Body of pancreas (tissue), 4 donors: Measurements from ENCODE around the gene RPRD1A. TPM values are rescaled to one million over a fixed set of nuclear protein-coding genes. Genes with fewer than 3 reads are reported as not detected.
A peak's percentile ranks its signal among the peaks of the same experiment; 100 is the strongest.

Source experiments
- ATAC-seq: fragments of 150-250 bp; one replicate; pipeline ENCODE4 v1.9.1; 2016
- DNase-seq, 4 donors: peaks; one replicate each; pipeline ENCODE4 v3.0.0-alpha.2; 2019
- H3K27ac ChIP-seq, 4 donors: fragments of 200-600 bp; sonication (generic); 1 replicate in 3 of 4; 2 replicates in 1 of 4; pipeline versions ENCODE4 v1.5.1 to v1.6.1; 2016 to 2019; ENCODE audit warnings: mild to moderate bottlenecking in 1 of 4, mixed read lengths in 1 of 4, moderate library complexity in 1 of 4
- H3K27me3 ChIP-seq, 2 donors: fragments of 200-600 bp; sonication (generic); one replicate each; pipeline ENCODE4 v1.6.0; 2016; ENCODE audit warnings: mild to moderate bottlenecking in 1 of 2
- H3K36me3 ChIP-seq, 2 donors: fragments of 200-600 bp; sonication (generic); replicated peaks in 1 of 2; 2 replicates each; pipeline ENCODE4 v1.5.1; 2016; ENCODE audit warnings: low read depth in 2 of 2; ENCODE audit not compliant: insufficient read depth in 1 of 2
- H3K4me1 ChIP-seq: fragments of 200-600 bp; sonication (generic); one replicate; pipeline ENCODE4 v1.6.0; 2016
- H3K4me3 ChIP-seq, 2 donors: fragments of 200-600 bp; sonication (generic); 1 replicate in 1 of 2; 2 replicates in 1 of 2; pipeline ENCODE4 v1.5.1; 2016 to 2019
- H3K9me3 ChIP-seq, 3 donors: fragments of 200-600 bp; sonication (generic); 1 replicate in 2 of 3; 2 replicates in 1 of 3; pipeline ENCODE4 v1.5.1; 2016
- POLR2A ChIP-seq, 3 donors: fragments of 450-650 bp; IDR thresholded peaks; one replicate each; pipeline ENCODE4 v1.6.1; 2016; ENCODE audit warnings: antibody characterized with exemption in 3 of 3, mild to moderate bottlenecking in 2 of 3
- WGBS, 2 donors: methylation state at CpG; one replicate each; pipeline ENCODE4 v1.1.5; 2017; 5-methylcytosine and 5-hydroxymethylcytosine counted together
- intact Hi-C: fragments of 100-400 bp; cut with DNase I; formaldehyde crosslinking; loops from one replicate; pipeline ENCODE4 v1.15.1; 2023
- total RNA-seq, 2 donors: library from RNA; depleted of rRNA; stranded (reverse); fragments of >200 nt; gene quantifications; one replicate each; pipeline ENCODE4 v1.1.0, GENCODE V29; 2016
- TF ChIP-seq, protein P1 (sequence below), 7 experiments: fragments of 450-650 bp in 4 of 7; fragments of 200-600 bp in 3 of 7; sonication (generic) in 3 of 7; IDR thresholded peaks; one replicate each; pipeline ENCODE4 v1.5.1; 2016 to 2019; ENCODE audit warnings: antibody characterized with exemption in 7 of 7

The RPRD1A gene
- total RNA-seq, 2 donors from 2014 or later, result 36.3 to 66.6 TPM

DNA sequence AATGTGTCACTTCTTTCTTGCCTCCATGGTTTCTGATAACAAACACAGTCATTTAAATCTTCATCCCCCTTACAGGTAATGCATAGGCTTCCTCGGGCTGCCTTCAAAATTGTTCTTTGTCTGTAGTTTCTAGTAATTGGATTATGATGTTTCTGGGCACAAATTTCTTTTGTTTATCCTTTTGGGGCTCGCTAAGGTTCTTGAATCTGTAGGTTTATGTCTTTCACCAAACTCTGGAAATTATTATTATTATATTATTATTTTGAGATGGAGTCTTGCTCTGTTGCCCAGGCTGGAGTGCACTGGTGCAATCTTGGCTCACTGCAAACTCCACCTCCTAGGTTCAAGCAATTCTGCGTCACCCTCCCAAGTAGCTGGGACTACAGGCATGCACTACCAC, 111.1 kb downstream of the RPRD1A start:
- no peak overlapping the region for H3K27ac ChIP-seq
- no peak for ATAC-seq
- 76 to 83% methylated on average over 3 of the region's 3 CpGs for WGBS, 2 donors
- no peaks in the 10 kb centered on the region for H3K9me3 ChIP-seq
- TF ChIP-seq, protein P1, sequence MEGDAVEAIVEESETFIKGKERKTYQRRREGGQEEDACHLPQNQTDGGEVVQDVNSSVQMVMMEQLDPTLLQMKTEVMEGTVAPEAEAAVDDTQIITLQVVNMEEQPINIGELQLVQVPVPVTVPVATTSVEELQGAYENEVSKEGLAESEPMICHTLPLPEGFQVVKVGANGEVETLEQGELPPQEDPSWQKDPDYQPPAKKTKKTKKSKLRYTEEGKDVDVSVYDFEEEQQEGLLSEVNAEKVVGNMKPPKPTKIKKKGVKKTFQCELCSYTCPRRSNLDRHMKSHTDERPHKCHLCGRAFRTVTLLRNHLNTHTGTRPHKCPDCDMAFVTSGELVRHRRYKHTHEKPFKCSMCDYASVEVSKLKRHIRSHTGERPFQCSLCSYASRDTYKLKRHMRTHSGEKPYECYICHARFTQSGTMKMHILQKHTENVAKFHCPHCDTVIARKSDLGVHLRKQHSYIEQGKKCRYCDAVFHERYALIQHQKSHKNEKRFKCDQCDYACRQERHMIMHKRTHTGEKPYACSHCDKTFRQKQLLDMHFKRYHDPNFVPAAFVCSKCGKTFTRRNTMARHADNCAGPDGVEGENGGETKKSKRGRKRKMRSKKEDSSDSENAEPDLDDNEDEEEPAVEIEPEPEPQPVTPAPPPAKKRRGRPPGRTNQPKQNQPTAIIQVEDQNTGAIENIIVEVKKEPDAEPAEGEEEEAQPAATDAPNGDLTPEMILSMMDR (IDR thresholded peaks at IDR 0.05), result no peak
- no peak for TF ChIP-seq POLR2A (IDR thresholded peaks at IDR 0.05)
- no peak overlapping the region for H3K4me3 ChIP-seq
- H3K4me1 ChIP-seq, result no peaks in the 10 kb centered on the region
- H3K27me3 ChIP-seq, result no peaks in the 10 kb centered on the region
- H3K36me3 ChIP-seq, result peaks cover 0 to 3% of the 10 kb centered on the region in 2 donors
- DNase-seq, result no peak
- intact Hi-C loops, result no loop called here

DNA sequence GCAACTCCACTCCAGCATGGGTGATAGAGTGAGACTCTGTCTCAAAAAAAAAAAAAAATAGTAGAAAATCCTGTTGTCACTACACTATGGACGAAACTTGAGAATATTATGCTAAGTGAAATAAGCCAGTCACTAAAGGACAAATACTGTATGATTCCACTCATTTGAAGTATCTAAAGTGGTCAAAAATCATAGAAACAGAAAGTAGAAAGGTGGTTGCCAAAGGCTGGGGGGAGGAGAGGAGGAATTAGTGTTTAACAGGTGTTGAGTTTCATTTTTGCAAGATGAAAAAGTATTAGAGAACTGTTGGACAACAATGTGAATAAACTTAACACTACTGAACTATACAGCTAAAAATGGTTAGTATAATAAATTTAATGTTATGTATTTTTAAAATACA, 113.7 kb downstream of the RPRD1A start:
- no peak for TF ChIP-seq POLR2A (IDR thresholded peaks at IDR 0.05)
- TF ChIP-seq, protein P1 (IDR thresholded peaks at IDR 0.05), result no peak
- Histone ChIP-seq H3K27me3 (no peaks in the 10 kb centered on the region), H3K36me3 (no peaks in the 10 kb centered on the region), H3K9me3 (no peaks in the 10 kb centered on the region), H3K4me1 (peaks cover 9% of the 10 kb centered on the region), H3K4me3 (no peak overlapping the region), H3K27ac (no peak overlapping the region)
- DNase-seq (no peak), ATAC-seq (no peak)
- WGBS, 2 donors, result 48 to 56% methylated on average over 1 of the region's 1 CpG
- intact Hi-C loops, result no loop called here

DNA sequence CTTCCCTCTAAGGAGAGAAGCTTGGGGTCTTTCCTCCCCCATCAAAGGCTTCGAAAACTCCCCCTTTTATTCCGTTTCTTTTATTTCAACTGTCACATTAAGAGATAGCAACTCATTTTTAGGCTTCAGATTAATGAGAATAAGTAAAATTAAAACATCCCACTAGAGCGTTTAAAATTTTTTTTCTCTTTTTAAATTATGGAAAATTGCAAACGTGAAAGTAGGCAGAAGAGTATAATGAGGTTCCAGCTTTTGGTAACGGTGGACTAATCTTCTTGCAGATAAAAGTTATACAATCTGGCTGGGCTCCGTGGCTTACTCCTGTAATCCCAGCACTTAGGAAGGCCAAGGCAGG, 116.8 kb downstream of the RPRD1A start:
- no peaks in the 10 kb centered on the region for H3K27me3 ChIP-seq
- no peak overlapping the region for H3K27ac ChIP-seq
- DNase-seq (no peak), ATAC-seq (no peak)
- intact Hi-C loops, result no loop called here
- TF ChIP-seq, protein P1 (IDR thresholded peaks at IDR 0.05), result no peak
- no peak for TF ChIP-seq POLR2A (IDR thresholded peaks at IDR 0.05)
- H3K9me3 ChIP-seq, result no peaks in the 10 kb centered on the region
- no peaks in the 10 kb centered on the region for H3K36me3 ChIP-seq
- H3K4me3 ChIP-seq, result peak overlapping the region in 1 of 2 donors; percentile 51
- peaks cover 9% of the 10 kb centered on the region for H3K4me1 ChIP-seq
- WGBS, 2 donors, result 13% methylated on average over 6 of the region's 6 CpGs

DNA sequence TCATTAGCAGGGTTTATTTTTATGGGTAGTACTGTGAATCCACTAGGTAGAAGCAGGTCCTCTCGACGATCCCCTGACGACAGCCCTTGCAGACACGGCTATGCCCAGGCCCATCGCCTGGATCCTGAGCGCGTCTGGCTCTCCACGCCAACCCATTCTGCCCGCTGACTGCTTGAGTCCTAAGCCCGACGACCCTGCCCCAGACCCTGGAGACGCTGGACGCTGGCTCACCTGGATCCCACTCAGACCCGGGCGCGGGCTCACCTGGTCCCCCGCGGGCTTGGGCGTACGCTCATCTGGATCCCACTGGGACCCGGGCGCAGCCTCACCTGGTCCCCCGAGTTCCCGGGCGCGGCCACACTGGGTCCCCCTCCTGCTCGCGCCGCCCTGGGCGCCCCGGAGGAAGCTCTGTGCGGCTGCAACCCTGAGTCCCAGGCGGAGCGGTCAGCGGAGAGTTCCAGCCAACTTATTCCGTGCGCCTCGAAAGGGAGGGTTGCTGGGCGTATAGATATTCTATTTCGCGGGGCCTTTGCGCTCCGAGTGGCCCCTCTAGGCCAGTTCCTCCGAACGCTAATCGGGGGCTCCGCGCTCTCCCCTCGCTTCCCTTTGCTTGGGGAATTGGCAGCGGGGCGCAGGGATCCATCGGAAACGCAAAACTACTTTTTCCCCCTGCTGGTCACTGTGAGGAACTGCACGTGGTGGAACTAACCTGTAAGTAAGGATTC, 117.3 kb downstream of the RPRD1A start:
- Histone ChIP-seq H3K27me3 (no peaks in the 10 kb centered on the region), H3K9me3 (no peaks in the 10 kb centered on the region), H3K4me3 (peak overlapping the region in 1 of 2 donors; percentile 51), H3K27ac (no peak overlapping the region), H3K4me1 (peaks cover 9% of the 10 kb centered on the region), H3K36me3 (no peaks in the 10 kb centered on the region)
- 3 to 8% methylated on average over 25 to 54 of the region's 54 CpGs for WGBS, 2 donors
- ATAC-seq (peak; percentile 89), DNase-seq (peak; percentile 44 to 65 (median 56))
- TF ChIP-seq, protein P1 (IDR thresholded peaks at IDR 0.05), result peak; percentile 76 to 92 (median 85)
- no peak for TF ChIP-seq POLR2A (IDR thresholded peaks at IDR 0.05)
- intact Hi-C loops, result loop anchor here (10.0 kb wide), 1 partner anchor 195 kb away; no protein-coding TSS in a partner anchor

DNA sequence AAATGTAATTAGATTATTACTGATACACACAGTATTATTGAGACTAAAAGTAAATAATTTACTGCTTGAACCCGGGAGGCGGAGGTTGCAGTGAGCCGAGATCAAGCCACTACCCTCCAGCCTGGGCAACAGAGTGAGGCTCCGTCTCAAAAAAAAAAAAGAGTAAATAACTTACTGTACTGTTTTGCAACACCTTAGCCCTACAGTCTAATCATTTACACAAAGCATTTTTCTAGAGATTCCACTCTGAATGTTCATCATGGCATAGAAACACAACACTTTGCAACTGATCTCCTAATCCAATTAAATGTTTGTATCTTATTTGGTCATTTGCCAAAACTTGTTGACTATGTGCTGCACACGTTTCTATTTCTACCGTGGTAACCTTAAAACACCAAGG, 118.3 kb downstream of the RPRD1A start:
- Histone ChIP-seq H3K9me3 (no peaks in the 10 kb centered on the region), H3K4me1 (peaks cover 9% of the 10 kb centered on the region), H3K27me3 (no peaks in the 10 kb centered on the region), H3K27ac (no peak overlapping the region), H3K4me3 (no peak overlapping the region), H3K36me3 (no peaks in the 10 kb centered on the region)
- 35 to 43% methylated on average over 6 of the region's 6 CpGs for WGBS, 2 donors
- intact Hi-C loops, result loop anchor here (10.0 kb wide), 1 partner anchor 194 kb away; no protein-coding TSS in a partner anchor
- ATAC-seq, result no peak
- TF ChIP-seq, protein P1 (IDR thresholded peaks at IDR 0.05), result no peak
- no peak for TF ChIP-seq POLR2A (IDR thresholded peaks at IDR 0.05)
- no peak for DNase-seq
